Neural progenitor cell (in vitro differentiated cells): ENCODE results near the gene ZFYVE19. TPM values are rescaled to one million over a fixed set of nuclear protein-coding genes. Genes with fewer than 3 reads are reported as not detected.
A peak's percentile ranks its signal among the peaks of the same experiment; 100 is the strongest.

Source experiments
- DNase-seq: peaks from one replicate; pipeline ENCODE4 v3.0.0-alpha.2; 2016; ENCODE audit warnings: low spot score
- H2AFZ ChIP-seq: fragments of 200-600 bp; sonication (generic); replicated peaks from 2 replicates; pipeline ENCODE4 v1.6.1; 2016; ENCODE audit warnings: antibody characterized with exemption
- H3F3A ChIP-seq: fragments of 200-600 bp; sonication (generic); 2 replicates; pipeline ENCODE4 v1.6.1; 2016; ENCODE audit warnings: antibody characterized with exemption, low read depth
- H3K27ac ChIP-seq: fragments of 200-600 bp; sonication (generic); 2 replicates; pipeline ENCODE4 v1.5.1; 2016; ENCODE audit warnings: mild to moderate bottlenecking
- H3K27me3 ChIP-seq: fragments of 200-600 bp; sonication (generic); 2 replicates; pipeline ENCODE4 v1.6.1; 2016; ENCODE audit warnings: mild to moderate bottlenecking, moderate library complexity
- H3K36me3 ChIP-seq: fragments of 200-600 bp; sonication (generic); 2 replicates; pipeline ENCODE4 v1.5.1; 2016
- H3K4me1 ChIP-seq: fragments of 200-600 bp; sonication (generic); 2 replicates; pipeline ENCODE4 v1.6.1; 2016; ENCODE audit warnings: mixed run types
- H3K4me2 ChIP-seq: fragments of 200-600 bp; sonication (generic); 2 replicates; pipeline ENCODE4 v1.6.1; 2016
- H3K4me3 ChIP-seq: fragments of 200-600 bp; sonication (generic); 2 replicates; pipeline ENCODE4 v1.5.1; 2016
- H3K79me2 ChIP-seq: fragments of 200-600 bp; sonication (generic); 2 replicates; pipeline ENCODE4 v1.6.1; 2016; ENCODE audit warnings: low read depth
- H3K9ac ChIP-seq: fragments of 200-600 bp; sonication (generic); 2 replicates; pipeline ENCODE4 v1.6.1; 2016
- H3K9me3 ChIP-seq: fragments of 200-600 bp; sonication (generic); 2 replicates; pipeline ENCODE4 v1.5.1; 2016; ENCODE audit warnings: low read depth
- H4K20me1 ChIP-seq: fragments of 200-600 bp; sonication (generic); 2 replicates; pipeline ENCODE4 v1.6.1; 2016; ENCODE audit warnings: low read depth
- H3K27ac Mint-ChIP-seq: 3 replicates; pipeline ENCODE4 v1.8.0; 2021; ENCODE audit warnings: mixed read lengths
- H3K27me3 Mint-ChIP-seq: 2 replicates; pipeline ENCODE4 v1.8.0; 2022; ENCODE audit warnings: low read depth, mild to moderate bottlenecking, inconsistent platforms, moderate library complexity, mixed read lengths; ENCODE audit not compliant: insufficient read depth
- H3K36me3 Mint-ChIP-seq: 3 replicates; pipeline ENCODE4 v1.8.0; 2021; ENCODE audit warnings: mixed read lengths
- H3K4me1 Mint-ChIP-seq: 3 replicates; pipeline ENCODE4 v1.8.0; 2021; ENCODE audit warnings: mixed read lengths
- H3K4me3 Mint-ChIP-seq: 3 replicates; pipeline ENCODE4 v1.8.0; 2021; ENCODE audit warnings: mild to moderate bottlenecking, moderate library complexity, mixed read lengths
- H3K9me3 Mint-ChIP-seq: 3 replicates; pipeline ENCODE4 v1.8.0; 2020; ENCODE audit warnings: mixed read lengths
- EZH2 ChIP-seq: fragments of 200-600 bp; sonication (generic); IDR thresholded peaks from 2 replicates; pipeline ENCODE4 v1.6.1; 2017; ENCODE audit warnings: antibody characterized with exemption, mild to moderate bottlenecking, moderate library complexity
- EZH2phosphoT487 ChIP-seq: fragments of 200-600 bp; sonication (generic); IDR thresholded peaks from 2 replicates; pipeline ENCODE4 v1.6.1; 2017; ENCODE audit warnings: antibody characterized with exemption
- total RNA-seq: library from RNA; depleted of rRNA; stranded (reverse); fragments of >200 nt; gene quantifications from 2 replicates; pipeline ENCODE4 v1.2.3, GENCODE V29; 2015; ENCODE audit warnings: low replicate concordance
- TF ChIP-seq, protein P1 (sequence below): fragments of 200-600 bp; sonication (generic); IDR thresholded peaks from 2 replicates; pipeline ENCODE4 v1.5.1; 2017; ENCODE audit warnings: antibody characterized with exemption, mild to moderate bottlenecking

Gene ZFYVE19
- total RNA-seq, 1 donor from 2014 or later, result 19.3 TPM

GRCh38 chr15:40847223-40847961, 40.5 kb downstream of the ZFYVE19 start:
- H3K4me1 ChIP-seq, result peaks cover 12% of the 10 kb centered on the region
- DNase-seq, result peak; percentile 76
- no peaks in the 10 kb centered on the region for H4K20me1 ChIP-seq
- H2AFZ ChIP-seq, result peak overlapping the region; percentile 83
- Mint-ChIP-seq H3K27me3 (peaks cover 26% of the 10 kb centered on the region), H3K9me3 (no peaks in the 10 kb centered on the region), H3K4me3 (peak overlapping the region; percentile 25), H3K27ac (no peak overlapping the region), H3K36me3 (no peaks in the 10 kb centered on the region), H3K4me1 (peaks cover 30% of the 10 kb centered on the region)
- no peaks in the 10 kb centered on the region for H3K36me3 ChIP-seq
- H3F3A ChIP-seq, result peaks cover 20% of the 10 kb centered on the region
- peak overlapping the region; percentile 55 for H3K4me2 ChIP-seq
- H3K9ac ChIP-seq, result no peak overlapping the region
- no peak overlapping the region for H3K4me3 ChIP-seq
- H3K79me2 ChIP-seq, result no peaks in the 10 kb centered on the region
- no peak overlapping the region for H3K27ac ChIP-seq
- H3K27me3 ChIP-seq, result peaks cover 34% of the 10 kb centered on the region
- H3K9me3 ChIP-seq, result no peaks in the 10 kb centered on the region
- TF ChIP-seq, protein P1, sequence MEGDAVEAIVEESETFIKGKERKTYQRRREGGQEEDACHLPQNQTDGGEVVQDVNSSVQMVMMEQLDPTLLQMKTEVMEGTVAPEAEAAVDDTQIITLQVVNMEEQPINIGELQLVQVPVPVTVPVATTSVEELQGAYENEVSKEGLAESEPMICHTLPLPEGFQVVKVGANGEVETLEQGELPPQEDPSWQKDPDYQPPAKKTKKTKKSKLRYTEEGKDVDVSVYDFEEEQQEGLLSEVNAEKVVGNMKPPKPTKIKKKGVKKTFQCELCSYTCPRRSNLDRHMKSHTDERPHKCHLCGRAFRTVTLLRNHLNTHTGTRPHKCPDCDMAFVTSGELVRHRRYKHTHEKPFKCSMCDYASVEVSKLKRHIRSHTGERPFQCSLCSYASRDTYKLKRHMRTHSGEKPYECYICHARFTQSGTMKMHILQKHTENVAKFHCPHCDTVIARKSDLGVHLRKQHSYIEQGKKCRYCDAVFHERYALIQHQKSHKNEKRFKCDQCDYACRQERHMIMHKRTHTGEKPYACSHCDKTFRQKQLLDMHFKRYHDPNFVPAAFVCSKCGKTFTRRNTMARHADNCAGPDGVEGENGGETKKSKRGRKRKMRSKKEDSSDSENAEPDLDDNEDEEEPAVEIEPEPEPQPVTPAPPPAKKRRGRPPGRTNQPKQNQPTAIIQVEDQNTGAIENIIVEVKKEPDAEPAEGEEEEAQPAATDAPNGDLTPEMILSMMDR, result no peak
- TF ChIP-seq EZH2, result no peak
- TF ChIP-seq EZH2phosphoT487, result no peak

GRCh38 chr15:40850576-40851112, 43.8 kb downstream of the ZFYVE19 start:
- no peak overlapping the region for H3K27ac ChIP-seq
- H3K4me3 ChIP-seq, result no peak overlapping the region
- TF ChIP-seq EZH2phosphoT487 (no peak), EZH2 (no peak)
- TF ChIP-seq, protein P1, result no peak
- no peak for DNase-seq
- H3K4me1 Mint-ChIP-seq, result peaks cover 22% of the 10 kb centered on the region
- no peaks in the 10 kb centered on the region for H4K20me1 ChIP-seq
- no peak overlapping the region for H2AFZ ChIP-seq
- H3K9me3 ChIP-seq, result no peaks in the 10 kb centered on the region
- H3K9ac ChIP-seq, result no peak overlapping the region
- H3K9me3 Mint-ChIP-seq, result no peaks in the 10 kb centered on the region
- no peak overlapping the region for H3K27ac Mint-ChIP-seq
- peaks cover 12% of the 10 kb centered on the region for H3K4me1 ChIP-seq
- no peaks in the 10 kb centered on the region for H3K36me3 ChIP-seq
- no peak overlapping the region for H3K4me2 ChIP-seq
- H3K27me3 Mint-ChIP-seq, result peaks cover 7% of the 10 kb centered on the region
- H3K36me3 Mint-ChIP-seq, result no peaks in the 10 kb centered on the region
- no peaks in the 10 kb centered on the region for H3K79me2 ChIP-seq
- H3K27me3 ChIP-seq, result peaks cover 1% of the 10 kb centered on the region
- no peak overlapping the region for H3K4me3 Mint-ChIP-seq
- peaks cover 8% of the 10 kb centered on the region for H3F3A ChIP-seq

GRCh38 chr15:40852529-40852928, 45.6 kb downstream of the ZFYVE19 start:
- H3K4me3 ChIP-seq, result no peak overlapping the region
- no peak overlapping the region for H3K9ac ChIP-seq
- no peaks in the 10 kb centered on the region for H3K79me2 ChIP-seq
- Mint-ChIP-seq H3K27me3 (peaks cover 5% of the 10 kb centered on the region), H3K4me1 (peaks cover 20% of the 10 kb centered on the region), H3K36me3 (no peaks in the 10 kb centered on the region), H3K27ac (no peak overlapping the region), H3K9me3 (no peaks in the 10 kb centered on the region), H3K4me3 (no peak overlapping the region)
- peaks cover 8% of the 10 kb centered on the region for H3F3A ChIP-seq
- H2AFZ ChIP-seq, result no peak overlapping the region
- no peaks in the 10 kb centered on the region for H3K27me3 ChIP-seq
- H3K4me2 ChIP-seq, result no peak overlapping the region
- no peaks in the 10 kb centered on the region for H3K9me3 ChIP-seq
- H4K20me1 ChIP-seq, result no peaks in the 10 kb centered on the region
- no peaks in the 10 kb centered on the region for H3K36me3 ChIP-seq
- peaks cover 7% of the 10 kb centered on the region for H3K4me1 ChIP-seq
- no peak for TF ChIP-seq EZH2
- DNase-seq, result no peak
- H3K27ac ChIP-seq, result no peak overlapping the region
